ENCODE measurements around the gene HIP1.

Gene HIP1

GRCh38 chr7:75658369-75658768 lies 80.4 kb downstream of the HIP1 start:
- ChIA-PET POLR2A (ENCODE audit: low non-redundant PET) (no interaction called here), CTCF (no interaction called here)
- no peak for DNase-seq (ENCODE audit: low spot score)
- TF ChIP-seq CTCF (conservative IDR thresholded peaks at IDR 0.05; ENCODE audit: low read depth), result no peak
- no peak overlapping the region for H3K27ac ChIP-seq

- TF ChIP-seq CTCF (conservative IDR thresholded peaks at IDR 0.05; ENCODE audit: low read depth), result no peak
- POLR2A ChIA-PET (ENCODE audit: low non-redundant PET), result no interaction called here
- no peak overlapping the region for H3K27ac ChIP-seq
- CTCF ChIA-PET, result no interaction called here
- DNase-seq (ENCODE audit: low spot score), result no peak
Observed at GRCh38 chr7:75657866-75658265, 80.9 kb downstream of the HIP1 start.

GRCh38 chr7:75656740-75657139 lies 82.0 kb downstream of the HIP1 start:
- POLR2A ChIA-PET (ENCODE audit: low non-redundant PET), result no interaction called here
- CTCF ChIA-PET, result no interaction called here
- no peak overlapping the region for H3K27ac ChIP-seq
- no peak for TF ChIP-seq CTCF (conservative IDR thresholded peaks at IDR 0.05; ENCODE audit: low read depth)
- DNase-seq (ENCODE audit: low spot score), result no peak

- H3K27ac ChIP-seq, result no peak overlapping the region
- TF ChIP-seq CTCF (conservative IDR thresholded peaks at IDR 0.05; ENCODE audit: low read depth), result no peak
- ChIA-PET POLR2A (ENCODE audit: low non-redundant PET) (no interaction called here), CTCF (no interaction called here)
- DNase-seq (ENCODE audit: low spot score), result no peak
Observed at GRCh38 chr7:75655536-75655935, 83.2 kb downstream of the HIP1 start.

GRCh38 chr7:75654855-75655254 lies 83.9 kb downstream of the HIP1 start:
- POLR2A ChIA-PET (ENCODE audit: low non-redundant PET), result no interaction called here
- TF ChIP-seq CTCF (conservative IDR thresholded peaks at IDR 0.05; ENCODE audit: low read depth), result no peak
- no peak overlapping the region for H3K27ac ChIP-seq
- DNase-seq (ENCODE audit: low spot score), result no peak
- CTCF ChIA-PET, result no interaction called here

- ChIA-PET CTCF (no interaction called here), POLR2A (ENCODE audit: low non-redundant PET) (no interaction called here)
- no peak for DNase-seq (ENCODE audit: low spot score)
- no peak overlapping the region for H3K27ac ChIP-seq
- TF ChIP-seq CTCF (conservative IDR thresholded peaks at IDR 0.05; ENCODE audit: low read depth), result no peak
Observed at GRCh38 chr7:75653651-75654050, 85.1 kb downstream of the HIP1 start.

GRCh38 chr7:75652788-75653187 lies 86.0 kb downstream of the HIP1 start:
- ChIA-PET CTCF (no interaction called here), POLR2A (ENCODE audit: low non-redundant PET) (no interaction called here)
- no peak for TF ChIP-seq CTCF (conservative IDR thresholded peaks at IDR 0.05; ENCODE audit: low read depth)
- no peak for DNase-seq (ENCODE audit: low spot score)
- no peak overlapping the region for H3K27ac ChIP-seq

Data from RWPE1 (cell line).